WTC11 (cell line): ENCODE data around the gene SYNDIG1.

Experiments
- CTCF ChIP-seq: fragments of 200-600 bp; IDR thresholded peaks from 2 replicates; pipeline ENCODE4 v1.8.0; 2022; ENCODE audit warnings: antibody characterized with exemption
- PRDM15 ChIP-seq: sonication (generic); formaldehyde crosslinking; IDR thresholded peaks from 2 replicates; pipeline ENCODE4 v1.8.0; 2022; ENCODE audit warnings: missing genetic modification reagents
- TP53 ChIP-seq: sonication (generic); formaldehyde crosslinking; IDR thresholded peaks from 2 replicates; pipeline ENCODE4 v1.8.1; 2023; ENCODE audit warnings: mild to moderate bottlenecking, missing genetic modification reagents
- USF1 ChIP-seq: sonication (generic); formaldehyde crosslinking; IDR thresholded peaks from 2 replicates; pipeline ENCODE4 v1.8.0; 2022; ENCODE audit warnings: mild to moderate bottlenecking, missing genetic modification reagents
- ZNF317 ChIP-seq: sonication (generic); formaldehyde crosslinking; IDR thresholded peaks from 2 replicates; pipeline ENCODE4 v1.8.1; 2023; ENCODE audit warnings: low read depth, mild to moderate bottlenecking, moderate library complexity, missing genetic modification reagents, borderline replicate concordance

GRCh38 chr20:24627926-24628325, 158.5 kb downstream of the SYNDIG1 start:
- TF ChIP-seq CTCF (no peak), ZNF317 (CRISPR knock-in tag) (no peak), USF1 (CRISPR knock-in tag) (no peak), TP53 (CRISPR knock-in tag) (no peak), PRDM15 (CRISPR knock-in tag) (no peak)
